GM19023 (cell line): Measurements from ENCODE around the gene LENEP.

ENCODE experiments used
- ATAC-seq: cut with Tn5 transposase; IDR thresholded peaks from one replicate; pipeline ENCODE4 v1.9.1; 2021; ENCODE audit warnings: mild to moderate bottlenecking, moderate library complexity; ENCODE audit not compliant: unreplicated experiment

LENEP gene

DNA sequence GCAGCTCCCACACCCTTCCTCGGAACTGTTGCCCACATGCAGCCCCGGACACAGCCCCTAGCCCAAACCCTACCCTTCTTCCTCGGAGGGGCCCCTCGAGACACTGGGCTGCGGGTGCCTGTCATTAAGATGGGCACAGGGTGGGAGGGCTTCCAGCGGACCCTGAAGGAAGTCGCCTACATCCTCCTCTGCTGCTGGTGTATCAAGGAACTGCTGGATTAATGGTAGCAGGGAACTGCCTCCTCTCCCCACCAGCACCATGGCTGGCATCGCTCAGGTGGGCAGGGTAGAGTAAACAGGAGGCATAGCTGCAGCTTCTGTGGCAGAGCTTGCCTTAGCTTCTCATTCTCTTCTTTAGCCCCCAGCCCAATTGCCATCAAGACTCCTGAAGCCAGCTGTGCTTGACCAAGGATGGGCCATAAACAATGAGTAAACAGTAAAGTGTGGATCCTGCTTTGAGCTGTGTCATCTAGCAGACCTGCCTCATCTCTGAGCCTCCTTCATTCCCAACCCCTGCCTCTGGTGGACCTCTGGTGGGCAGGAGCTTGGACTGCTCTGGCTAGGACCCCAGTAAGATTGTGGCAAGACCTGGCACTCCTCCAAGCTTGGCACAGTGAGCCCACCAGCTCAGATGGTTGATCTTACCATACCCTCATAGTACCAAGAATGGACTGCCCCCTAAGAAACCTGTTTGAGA, at the start of gene LENEP:
TSS of gene LENEP (plus strand) at position 15 of the 697 bp plus-strand sequence. CDS start at position 37, 22 bp downstream.
- ATAC-seq, result no peak

GRCh38 chr1:154943649-154944400, 49.6 kb upstream of the LENEP start:
- no peak for ATAC-seq

GRCh38 chr1:154944401-154945159, 48.8 kb upstream of the LENEP start:
- no peak for ATAC-seq

DNA sequence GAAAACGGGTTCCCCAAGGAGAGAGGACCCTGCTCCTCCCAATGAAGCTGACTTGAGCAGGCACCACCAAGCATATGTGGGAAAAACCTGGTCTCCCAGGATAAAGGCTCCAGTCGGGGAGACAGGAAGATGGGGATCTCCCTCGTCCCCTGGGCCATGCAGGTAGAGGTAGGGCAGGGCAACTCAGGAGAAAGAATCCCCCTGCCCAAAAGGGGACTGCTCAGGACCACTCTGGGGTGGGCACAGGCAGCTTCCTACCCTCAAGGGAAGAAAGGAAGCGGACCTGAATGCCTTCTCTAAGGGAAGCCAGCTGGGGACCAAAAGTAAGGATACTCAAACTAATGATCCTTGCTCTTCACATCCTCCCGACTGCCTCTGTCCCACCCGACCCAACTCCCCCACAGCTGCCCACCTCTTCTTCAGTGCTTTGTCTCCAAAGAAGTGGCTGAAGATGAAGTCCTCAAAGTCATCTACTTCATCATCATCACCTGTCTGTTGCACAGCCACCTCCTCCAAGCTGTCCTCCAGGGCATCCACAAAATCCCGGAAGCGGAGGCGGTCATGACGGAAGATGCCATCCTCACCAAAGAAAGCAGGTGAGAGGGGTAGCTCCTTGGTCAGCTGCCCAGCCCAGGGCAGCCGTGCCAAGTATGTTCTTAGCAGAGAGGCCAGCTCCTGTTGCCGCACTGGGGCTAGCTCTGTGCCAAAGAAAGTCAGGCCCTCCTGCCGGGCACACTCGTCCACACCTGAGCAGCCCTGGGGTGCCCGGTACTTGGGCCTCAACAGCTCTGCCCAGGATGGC, 48.0 kb upstream of the LENEP start:
- no peak for ATAC-seq

DNA sequence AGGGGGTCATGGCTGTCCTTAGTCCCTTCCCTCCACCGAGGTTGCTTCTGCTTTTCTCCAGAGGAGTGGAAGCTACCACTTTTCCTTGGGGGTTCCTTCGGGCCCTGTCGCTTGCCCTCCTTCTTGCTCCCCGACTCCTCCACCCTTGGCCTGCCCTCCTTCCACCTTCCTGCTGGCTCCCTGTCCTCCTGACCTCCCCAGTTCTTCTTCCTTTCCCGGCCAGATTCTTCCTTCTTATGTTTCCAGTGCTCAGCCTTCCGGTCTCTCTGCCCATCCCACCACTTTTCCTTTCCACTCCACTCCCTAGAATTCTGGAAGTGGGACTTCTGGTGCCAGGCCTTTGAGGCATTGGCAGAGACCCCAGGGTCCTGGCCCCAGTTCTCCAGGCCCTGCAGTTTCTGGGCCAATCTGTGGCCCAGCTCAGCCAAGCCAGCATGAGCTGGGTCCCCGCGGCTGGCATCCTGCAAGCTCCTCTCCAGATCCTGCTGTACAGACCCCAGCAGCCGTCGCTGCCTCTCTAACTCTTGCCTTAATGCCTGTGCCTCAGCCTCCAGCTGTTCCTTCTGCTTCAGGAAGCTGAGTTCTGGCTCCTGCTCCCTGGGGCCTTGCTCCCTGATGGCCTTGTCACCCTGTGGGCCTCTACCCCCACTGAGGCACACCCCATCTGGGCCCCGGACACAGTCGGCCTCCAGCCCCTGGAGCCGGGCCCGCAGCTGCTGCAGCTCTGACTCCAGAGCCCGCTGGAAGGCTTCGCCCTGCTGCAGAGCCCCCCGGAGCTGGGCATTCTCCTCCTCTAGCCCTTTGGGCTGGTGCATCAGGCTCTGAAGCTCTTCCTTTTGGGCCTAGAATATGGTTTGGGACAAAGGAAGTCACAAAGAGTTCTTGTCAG, 47.2 kb upstream of the LENEP start:
- no peak for ATAC-seq

DNA sequence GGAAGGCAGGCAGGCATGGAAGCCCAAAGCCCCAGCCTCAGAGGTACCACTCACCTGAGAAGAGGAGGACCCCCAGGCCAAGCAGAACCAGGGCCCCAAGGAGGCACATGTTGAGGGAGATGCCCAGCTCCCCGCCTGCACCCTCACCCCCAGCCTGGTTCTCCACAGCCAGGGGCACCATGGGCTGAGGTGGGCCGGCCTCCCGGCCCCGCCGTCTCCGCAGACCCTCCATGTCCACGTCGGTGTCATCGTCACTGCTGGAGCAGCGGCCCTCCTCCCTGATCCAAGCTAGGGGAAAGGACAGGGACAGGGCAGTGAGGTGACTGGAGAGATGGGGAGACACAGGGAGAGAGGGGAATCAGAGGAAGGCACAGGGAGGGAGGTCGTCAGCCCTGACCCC, 45.3 kb upstream of the LENEP start:
- no peak for ATAC-seq

DNA sequence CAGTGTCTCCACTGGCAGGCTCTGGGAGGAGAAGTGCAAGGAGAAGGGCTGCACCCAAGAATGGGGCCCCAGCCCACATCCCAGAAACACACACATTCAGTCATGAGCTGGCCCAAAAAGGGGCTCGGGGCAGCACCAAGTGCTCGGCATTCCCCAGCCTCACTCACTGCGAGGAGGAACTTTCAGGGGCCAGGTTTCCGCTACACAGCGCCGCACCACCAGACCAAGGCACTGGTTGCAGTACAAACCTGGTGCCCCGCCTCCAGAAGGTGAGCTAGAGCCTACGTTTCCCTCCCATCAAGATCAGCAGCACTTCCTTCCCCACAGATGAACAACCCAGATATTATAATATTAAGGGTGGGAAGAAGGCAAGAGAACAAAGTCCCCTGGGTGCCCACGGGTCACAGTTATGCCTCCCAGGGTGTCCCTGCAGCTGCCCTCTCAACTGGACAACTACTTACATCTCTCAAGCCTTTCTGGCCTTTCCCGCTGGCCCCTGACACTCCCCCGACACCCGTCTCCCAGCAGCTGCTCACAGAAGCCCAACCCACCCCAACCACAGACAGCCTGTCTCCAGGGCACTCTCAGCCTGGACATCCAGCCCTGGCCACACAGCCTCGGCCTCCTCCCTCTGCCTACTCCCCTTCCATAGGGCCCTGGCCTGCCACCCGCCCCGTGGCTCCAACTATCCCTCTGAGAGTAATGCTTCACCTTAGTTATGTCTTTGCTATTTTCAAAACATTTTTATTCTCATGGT, 41.3 kb upstream of the LENEP start:
- ATAC-seq, result no peak

- no peak for ATAC-seq
Observed at GRCh38 chr1:154952664-154953063, 40.7 kb upstream of the LENEP start.

DNA sequence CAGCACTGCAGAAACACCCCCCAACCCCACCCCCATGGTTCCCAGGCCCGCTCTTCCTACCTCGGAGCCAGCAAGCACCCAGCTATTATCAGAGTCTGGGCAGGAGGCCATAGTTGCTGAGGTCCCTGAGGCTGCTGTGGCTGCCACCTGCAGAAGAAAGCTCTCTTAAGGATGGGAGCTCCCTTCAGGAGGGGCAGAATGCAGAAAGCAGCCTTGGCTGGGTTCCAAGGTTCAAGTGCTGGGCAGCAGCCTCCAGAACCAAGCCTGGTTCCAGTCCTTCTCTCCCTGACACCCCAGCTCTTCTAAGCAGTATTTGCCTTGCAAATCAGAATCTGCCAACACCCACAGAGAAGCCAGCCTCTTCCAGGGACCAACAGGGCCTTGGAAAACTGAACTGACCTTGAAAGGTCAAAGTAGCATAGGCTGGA, 39.8 kb upstream of the LENEP start:
- no peak for ATAC-seq

- no peak for ATAC-seq
Observed at GRCh38 chr1:154954541-154954940, 38.8 kb upstream of the LENEP start.

- peak; percentile 59 for ATAC-seq
Observed at GRCh38 chr1:154955039-154955717, 38.2 kb upstream of the LENEP start.

DNA sequence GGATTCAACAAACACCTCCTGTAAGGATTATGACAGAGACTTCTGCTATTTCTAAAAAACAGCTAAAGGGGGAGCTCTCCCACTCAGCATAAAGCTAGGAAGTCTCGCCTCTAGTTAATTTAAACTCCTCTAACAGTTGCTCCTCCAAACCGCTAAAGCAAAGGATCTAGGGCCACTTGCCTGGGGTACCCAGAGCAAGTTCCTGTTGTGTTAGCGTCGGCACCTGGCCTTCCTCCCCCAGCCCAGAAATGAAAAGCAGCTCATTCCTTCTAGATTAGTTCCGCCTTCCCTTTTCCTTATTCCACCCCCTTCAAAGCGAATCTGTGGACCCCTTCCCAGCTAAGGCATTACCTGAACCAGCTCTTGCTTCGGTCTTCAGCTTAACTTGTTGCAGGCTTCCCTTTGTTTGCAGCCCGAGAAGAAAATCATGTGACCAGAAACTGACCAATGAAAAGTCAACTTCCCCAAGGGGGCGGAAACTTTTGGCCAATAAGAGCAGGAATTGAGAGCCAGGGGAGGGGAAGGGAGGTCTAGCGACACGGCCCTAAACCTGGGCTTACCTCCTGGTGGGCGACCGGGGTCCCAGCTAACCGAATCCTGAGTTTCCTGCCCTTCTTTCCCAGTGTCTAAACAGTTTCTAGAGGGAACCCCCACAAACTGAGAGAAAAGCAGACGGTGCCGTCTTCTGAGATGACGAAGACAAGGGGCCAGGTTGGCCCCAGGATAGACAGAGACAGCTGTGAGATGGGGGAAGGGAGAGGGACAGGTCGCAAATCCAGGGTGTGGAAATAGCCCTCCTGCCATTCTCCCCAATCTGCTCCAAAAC, 37.5 kb upstream of the LENEP start, which contains the start of gene PBXIP1:
TSS of gene PBXIP1 (minus strand) at position 382 of the 826 bp plus-strand sequence. CDS start 2,378 bp downstream, outside the sequence.
- ATAC-seq, result peak; percentile 68

GRCh38 chr1:154956544-154956941, 36.8 kb upstream of the LENEP start:
- ATAC-seq, result no peak

DNA sequence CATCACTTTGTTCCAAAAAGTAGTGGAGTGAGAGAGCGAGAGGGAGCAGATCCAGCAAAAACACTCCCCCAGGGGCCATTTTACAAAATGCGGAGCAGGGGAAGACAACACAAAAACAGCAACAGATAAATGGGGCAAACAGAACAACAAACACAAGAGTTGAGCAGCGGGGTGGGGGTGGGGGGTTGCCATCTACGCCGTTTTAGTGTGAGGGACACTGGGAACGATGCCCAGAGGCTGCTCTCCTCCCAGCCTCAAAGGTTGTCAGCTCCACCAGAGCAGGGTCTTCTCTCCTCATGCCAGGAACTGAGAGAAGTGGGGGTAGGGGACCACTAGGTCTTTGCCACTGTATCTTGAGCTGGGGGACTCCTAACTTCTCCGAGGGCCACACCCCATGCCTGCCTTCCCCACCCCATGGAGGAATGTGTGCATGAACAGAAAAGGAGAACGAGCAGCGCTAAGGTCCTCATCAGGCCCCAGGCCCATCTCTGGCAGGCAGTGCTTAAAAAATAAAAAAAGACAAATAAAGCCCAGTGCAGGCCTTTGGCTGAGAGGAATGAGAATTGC, 36.2 kb upstream of the LENEP start:
- no peak for ATAC-seq

DNA sequence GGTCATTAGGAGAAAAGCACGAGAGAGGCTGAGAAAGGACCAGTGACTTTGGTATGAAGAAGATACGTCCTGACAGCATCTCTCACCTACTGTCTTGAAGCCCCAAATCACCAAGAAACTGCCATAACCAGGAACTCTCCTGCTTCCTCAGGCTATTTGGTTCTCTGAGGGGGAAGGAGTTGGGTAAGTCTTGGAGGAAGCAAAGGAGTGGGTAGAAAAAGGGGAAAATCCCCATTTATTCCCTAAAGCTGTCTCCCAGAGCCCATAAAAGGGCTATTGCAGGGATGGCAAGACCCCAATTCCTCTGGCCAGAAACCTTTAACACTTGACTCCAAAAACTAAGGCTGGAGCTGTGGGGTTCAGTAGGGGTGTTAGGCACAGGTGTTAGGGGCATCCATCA, 35.4 kb upstream of the LENEP start:
- ATAC-seq, result no peak

GRCh38 chr1:154958681-154959425, 34.5 kb upstream of the LENEP start:
- ATAC-seq, result no peak

DNA sequence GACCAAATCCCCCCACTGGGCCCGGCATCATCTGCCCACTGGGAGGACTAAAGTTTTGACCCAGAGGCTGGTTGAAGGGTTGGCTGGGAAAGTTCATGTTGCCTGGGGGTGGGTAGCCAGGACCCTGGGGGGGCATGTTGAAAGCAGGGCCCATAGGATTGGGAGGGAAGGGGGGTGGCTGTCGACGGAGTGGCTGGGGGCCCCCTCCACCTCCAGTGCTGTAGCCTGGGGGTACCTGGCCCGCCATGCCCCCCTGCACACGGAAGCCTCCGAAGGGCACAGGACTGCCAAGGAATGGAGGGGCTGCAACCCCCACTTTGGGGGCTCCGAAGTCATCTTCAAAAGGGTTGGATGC, 34.0 kb upstream of the LENEP start:
- no peak for ATAC-seq
